ENCODE data around the gene HID1.

GRCh38 chr17:74952431-74953133, 20.0 kb downstream of the HID1 start:
- TF ChIP-seq CTCF (IDR thresholded peaks at IDR 0.05) (no peak), POLR2A (IDR thresholded peaks at IDR 0.05) (no peak)
